ENCODE data around the gene THSD4. TPM values are rescaled to one million over a fixed set of nuclear protein-coding genes. Genes with fewer than 3 reads are reported as not detected.

THSD4 gene
- total and polyA plus RNA-seq, 7 donors, result 1.4 to 7.8 (median 2.2) TPM

- Histone ChIP-seq H3K4me3 (no peak overlapping the region), H3K27ac (no peak overlapping the region), H3K4me1 (no peaks in the 10 kb centered on the region), H3K36me3 (no peaks in the 10 kb centered on the region), H3K27me3 (no peaks in the 10 kb centered on the region), H3K9me3 (no peaks in the 10 kb centered on the region)
- 75 to 77% methylated on average over 6 of the region's 6 CpGs for WGBS, 2 donors
- DNase-seq, result no peak
- TF ChIP-seq CTCF (IDR thresholded peaks at IDR 0.05), result no peak
- TF ChIP-seq EP300 (IDR thresholded peaks at IDR 0.05), result no peak
- no peak for TF ChIP-seq POLR2A (IDR thresholded peaks at IDR 0.05)
- TF ChIP-seq POLR2AphosphoS5 (IDR thresholded peaks at IDR 0.05), result no peak
- intact Hi-C loops (cut with DNase I), result no loop called here
Measured at GRCh38 chr15:71784719-71785118, 669.4 kb downstream of the THSD4 start.

- no peaks in the 10 kb centered on the region for H3K9me3 ChIP-seq
- TF ChIP-seq CTCF (IDR thresholded peaks at IDR 0.05) (no peak), EP300 (IDR thresholded peaks at IDR 0.05) (no peak), POLR2A (IDR thresholded peaks at IDR 0.05) (no peak), POLR2AphosphoS5 (IDR thresholded peaks at IDR 0.05) (no peak)
- H3K4me3 ChIP-seq, result no peak overlapping the region
- 88 to 93% methylated on average over 2 of the region's 2 CpGs for WGBS, 2 donors
- no peaks in the 10 kb centered on the region for H3K27me3 ChIP-seq
- no peaks in the 10 kb centered on the region for H3K36me3 ChIP-seq
- intact Hi-C loops (cut with DNase I), result no loop called here
- no peaks in the 10 kb centered on the region for H3K4me1 ChIP-seq
- H3K27ac ChIP-seq, result no peak overlapping the region
- DNase-seq, result no peak
Measured at GRCh38 chr15:71785996-71786395, 670.7 kb downstream of the THSD4 start.

DNA sequence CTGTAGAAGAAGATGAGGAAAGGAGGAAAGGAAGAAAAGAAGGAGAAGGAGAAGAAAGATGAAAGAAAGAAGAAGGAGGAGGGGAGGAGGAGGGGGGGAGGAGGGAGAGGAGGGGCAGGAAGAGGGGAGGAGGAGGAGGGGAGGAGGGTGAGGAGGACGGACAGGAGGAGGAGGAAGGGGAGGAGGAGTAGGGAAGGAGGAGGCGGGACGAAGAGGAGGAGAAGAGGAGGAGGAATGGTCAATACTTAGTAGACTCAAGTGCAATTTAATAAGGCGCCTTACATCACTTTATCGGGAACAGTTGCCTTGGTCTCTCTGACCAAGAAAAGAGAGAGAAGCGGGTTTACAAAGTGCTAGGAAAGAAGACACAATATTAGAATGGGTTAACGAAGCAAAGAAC is 671.4 kb downstream of the THSD4 start:
- intact Hi-C loops (cut with DNase I), result no loop called here
- no peak for TF ChIP-seq EP300 (IDR thresholded peaks at IDR 0.05)
- no peak for TF ChIP-seq POLR2AphosphoS5 (IDR thresholded peaks at IDR 0.05)
- no peak for TF ChIP-seq CTCF (IDR thresholded peaks at IDR 0.05)
- no peak for TF ChIP-seq POLR2A (IDR thresholded peaks at IDR 0.05)
- 85 to 88% methylated on average over 7 of the region's 7 CpGs for WGBS, 2 donors
- Histone ChIP-seq H3K36me3 (no peaks in the 10 kb centered on the region), H3K27ac (no peak overlapping the region), H3K27me3 (no peaks in the 10 kb centered on the region), H3K9me3 (no peaks in the 10 kb centered on the region), H3K4me3 (no peak overlapping the region), H3K4me1 (no peaks in the 10 kb centered on the region)
- DNase-seq, result no peak

- Histone ChIP-seq H3K4me1 (no peaks in the 10 kb centered on the region), H3K36me3 (no peaks in the 10 kb centered on the region), H3K4me3 (no peak overlapping the region), H3K9me3 (no peaks in the 10 kb centered on the region), H3K27me3 (no peaks in the 10 kb centered on the region), H3K27ac (no peak overlapping the region)
- 83 to 84% methylated on average over 15 of the region's 15 CpGs for WGBS, 2 donors
- no peak for TF ChIP-seq POLR2AphosphoS5 (IDR thresholded peaks at IDR 0.05)
- no peak for TF ChIP-seq CTCF (IDR thresholded peaks at IDR 0.05)
- no peak for TF ChIP-seq POLR2A (IDR thresholded peaks at IDR 0.05)
- no peak for TF ChIP-seq EP300 (IDR thresholded peaks at IDR 0.05)
- DNase-seq, result no peak
- intact Hi-C loops (cut with DNase I), result no loop called here
Measured at GRCh38 chr15:71788646-71789579, 673.6 kb downstream of the THSD4 start.

All from sigmoid colon (tissue), 7 donors.